Progenitor cell of endocrine pancreas (in vitro differentiated cells): ENCODE data around the gene FLT3. TPM values are rescaled to one million over a fixed set of nuclear protein-coding genes. Genes with fewer than 3 reads are reported as not detected.

Source experiments
- DNase-seq: peaks from one replicate; pipeline ENCODE4 v3.0.0; 2021; ENCODE audit warnings: low spot score; ENCODE audit not compliant: unreplicated experiment
- H3K27ac Mint-ChIP-seq: 2 replicates; pipeline ENCODE4 v1.8.0; 2021; ENCODE audit warnings: mild to moderate bottlenecking, moderate library complexity, mixed read lengths
- H3K27me3 Mint-ChIP-seq: 2 replicates; pipeline ENCODE4 v1.8.0; 2021; ENCODE audit warnings: mixed read lengths
- H3K36me3 Mint-ChIP-seq: 2 replicates; pipeline ENCODE4 v1.8.0; 2022; ENCODE audit warnings: mixed read lengths; ENCODE audit not compliant: insufficient read depth
- H3K4me1 Mint-ChIP-seq: 2 replicates; pipeline ENCODE4 v1.8.0; 2021; ENCODE audit warnings: low read depth, mixed read lengths
- H3K4me3 Mint-ChIP-seq: 2 replicates; pipeline ENCODE4 v1.8.0; 2021; ENCODE audit warnings: low read depth, mild to moderate bottlenecking, moderate library complexity, mixed read lengths
- H3K9me3 Mint-ChIP-seq: 2 replicates; pipeline ENCODE4 v1.8.0; 2021; ENCODE audit warnings: low read depth, mixed read lengths
- CTCF ChIP-seq: fragments of 200-600 bp; sonication (generic); IDR thresholded peaks from one replicate; pipeline ENCODE4 v1.5.0; 2021; ENCODE audit warnings: antibody characterized with exemption, mild to moderate bottlenecking; ENCODE audit not compliant: unreplicated experiment
- total RNA-seq: library from RNA; stranded (reverse); gene quantifications from 2 replicates; pipeline ENCODE4 v1.2.1, GENCODE V29; 2021

Gene FLT3
- total RNA-seq, 1 donor from 2014 or later = 0.17 TPM

- peak; percentile 67 for DNase-seq
- Mint-ChIP-seq H3K36me3 (peaks cover 2% of the 10 kb centered on the region), H3K27ac (peak overlapping the region; percentile 92), H3K4me3 (peak overlapping the region; percentile 93), H3K9me3 (no peaks in the 10 kb centered on the region), H3K27me3 (no peaks in the 10 kb centered on the region), H3K4me1 (peaks cover 34% of the 10 kb centered on the region)
- TF ChIP-seq CTCF = no peak
Observed at GRCh38 chr13:28138756-28139470, 38.5 kb upstream of the FLT3 start.

- H3K36me3 Mint-ChIP-seq = peaks cover 2% of the 10 kb centered on the region
- peak; percentile 88 for DNase-seq
- no peaks in the 10 kb centered on the region for H3K27me3 Mint-ChIP-seq
- TF ChIP-seq CTCF = peak; percentile 20
- H3K27ac Mint-ChIP-seq = peak within 1 kb of the TSS; percentile 99
- no peaks in the 10 kb centered on the region for H3K9me3 Mint-ChIP-seq
- peak within 1 kb of the TSS; percentile 93 for H3K4me3 Mint-ChIP-seq
- peaks cover 32% of the 10 kb centered on the region for H3K4me1 Mint-ChIP-seq
Observed at GRCh38 chr13:28138012-28138755, 37.8 kb upstream of the FLT3 start, which contains the start of gene PAN3. TSS of gene PAN3 (plus strand) at chr13:28138545. CDS start at chr13:28138658, 113 bp downstream.

- Mint-ChIP-seq H3K27me3 (no peaks in the 10 kb centered on the region), H3K9me3 (no peaks in the 10 kb centered on the region), H3K36me3 (peaks cover 2% of the 10 kb centered on the region), H3K27ac (peak overlapping the region; percentile 99), H3K4me1 (peaks cover 31% of the 10 kb centered on the region), H3K4me3 (peak overlapping the region; percentile 93)
- no peak for DNase-seq
- TF ChIP-seq CTCF = no peak
Observed at GRCh38 chr13:28137596-28137995, 37.2 kb upstream of the FLT3 start.

GRCh38 chr13:28136916-28137315 lies 36.5 kb upstream of the FLT3 start:
- H3K4me3 Mint-ChIP-seq = peak overlapping the region; percentile 93
- peaks cover 2% of the 10 kb centered on the region for H3K36me3 Mint-ChIP-seq
- peak overlapping the region; percentile 99 for H3K27ac Mint-ChIP-seq
- no peak for TF ChIP-seq CTCF
- no peaks in the 10 kb centered on the region for H3K27me3 Mint-ChIP-seq
- H3K4me1 Mint-ChIP-seq = peaks cover 28% of the 10 kb centered on the region
- H3K9me3 Mint-ChIP-seq = no peaks in the 10 kb centered on the region
- DNase-seq = no peak

- H3K4me3 Mint-ChIP-seq = no peak overlapping the region
- TF ChIP-seq CTCF = no peak
- H3K36me3 Mint-ChIP-seq = no peaks in the 10 kb centered on the region
- H3K27me3 Mint-ChIP-seq = no peaks in the 10 kb centered on the region
- no peak overlapping the region for H3K27ac Mint-ChIP-seq
- no peaks in the 10 kb centered on the region for H3K9me3 Mint-ChIP-seq
- peaks cover 3% of the 10 kb centered on the region for H3K4me1 Mint-ChIP-seq
- no peak for DNase-seq
Observed at GRCh38 chr13:28131646-28132045, 31.3 kb upstream of the FLT3 start.
